Activated CD4-positive, CD25-positive, alpha-beta regulatory T cell treated with anti-CD3 and anti-CD28 coated beads, Interleukin-2, amount 50 U/mL, for 24 hours (primary cell): ENCODE results near the gene MAPKAPK3.
"Not testable (repeated sequence)": the region's sequence is repeated elsewhere in the genome, so short reads cannot be mapped to it uniquely, and the experiment has no call there.

Experiments used
- ATAC-seq, 2 donors: fragments of 150-1000 bp; cut with Tn5 transposase; one replicate each; pipeline ENCODE4 v1.10.0; 2021; ENCODE audit warnings: mild to moderate bottlenecking in 1 of 2, moderate library complexity in 1 of 2

Gene MAPKAPK3

GRCh38 chr3:50657407-50657806 lies 40.5 kb downstream of the MAPKAPK3 start:
- no peak for ATAC-seq

GRCh38 chr3:50657816-50658215 lies 40.9 kb downstream of the MAPKAPK3 start:
- ATAC-seq, result no peak

GRCh38 chr3:50658416-50658815 lies 41.5 kb downstream of the MAPKAPK3 start:
- no peak for ATAC-seq

- no peak for ATAC-seq
Observed at GRCh38 chr3:50658831-50659230, 41.9 kb downstream of the MAPKAPK3 start.

- ATAC-seq, result no peak
Observed at GRCh38 chr3:50660386-50660785, 43.4 kb downstream of the MAPKAPK3 start.

GRCh38 chr3:50661321-50661837 lies 44.4 kb downstream of the MAPKAPK3 start:
- ATAC-seq, result no peak

- no peak for ATAC-seq
Observed at GRCh38 chr3:50662408-50662807, 45.5 kb downstream of the MAPKAPK3 start.

- ATAC-seq, result no peak
Observed at GRCh38 chr3:50665081-50665840, 48.3 kb downstream of the MAPKAPK3 start.

- not testable (repeated sequence) for ATAC-seq
Observed at GRCh38 chr3:50665841-50666115, 48.8 kb downstream of the MAPKAPK3 start.

GRCh38 chr3:50666837-50667236 lies 49.9 kb downstream of the MAPKAPK3 start:
- peak; percentile 88 to 91 for ATAC-seq

GRCh38 chr3:50671331-50671730 lies 54.4 kb downstream of the MAPKAPK3 start:
- ATAC-seq, result no peak

GRCh38 chr3:50672656-50673055 lies 55.7 kb downstream of the MAPKAPK3 start:
- no peak for ATAC-seq

- ATAC-seq, result no peak
Observed at GRCh38 chr3:50673931-50674330, 57.0 kb downstream of the MAPKAPK3 start.

GRCh38 chr3:50674349-50675178 lies 57.6 kb downstream of the MAPKAPK3 start, which contains the start of gene DOCK3:
DOCK3 (plus strand) TSS chr3:50674927; CDS start chr3:50675264, 337 bp downstream.
- peak; percentile 83 for ATAC-seq

- peak; percentile 37 to 57 for ATAC-seq
Observed at GRCh38 chr3:50675179-50676030, 58.5 kb downstream of the MAPKAPK3 start.

GRCh38 chr3:50676031-50676705 lies 59.2 kb downstream of the MAPKAPK3 start:
- ATAC-seq, result no peak

- no peak for ATAC-seq
Observed at GRCh38 chr3:50687127-50687751, 70.3 kb downstream of the MAPKAPK3 start.

GRCh38 chr3:50687916-50688315 lies 71.0 kb downstream of the MAPKAPK3 start:
- no peak for ATAC-seq

GRCh38 chr3:50688602-50689001 lies 71.7 kb downstream of the MAPKAPK3 start:
- ATAC-seq, result not testable (repeated sequence)

- ATAC-seq, result no peak
Observed at GRCh38 chr3:50689558-50689957, 72.6 kb downstream of the MAPKAPK3 start.

- ATAC-seq, result no peak
Observed at GRCh38 chr3:50695031-50695430, 78.1 kb downstream of the MAPKAPK3 start.

GRCh38 chr3:50696276-50696675 lies 79.3 kb downstream of the MAPKAPK3 start:
- ATAC-seq, result no peak
